ENCODE data around the gene TM9SF4.

Gene TM9SF4

DNA sequence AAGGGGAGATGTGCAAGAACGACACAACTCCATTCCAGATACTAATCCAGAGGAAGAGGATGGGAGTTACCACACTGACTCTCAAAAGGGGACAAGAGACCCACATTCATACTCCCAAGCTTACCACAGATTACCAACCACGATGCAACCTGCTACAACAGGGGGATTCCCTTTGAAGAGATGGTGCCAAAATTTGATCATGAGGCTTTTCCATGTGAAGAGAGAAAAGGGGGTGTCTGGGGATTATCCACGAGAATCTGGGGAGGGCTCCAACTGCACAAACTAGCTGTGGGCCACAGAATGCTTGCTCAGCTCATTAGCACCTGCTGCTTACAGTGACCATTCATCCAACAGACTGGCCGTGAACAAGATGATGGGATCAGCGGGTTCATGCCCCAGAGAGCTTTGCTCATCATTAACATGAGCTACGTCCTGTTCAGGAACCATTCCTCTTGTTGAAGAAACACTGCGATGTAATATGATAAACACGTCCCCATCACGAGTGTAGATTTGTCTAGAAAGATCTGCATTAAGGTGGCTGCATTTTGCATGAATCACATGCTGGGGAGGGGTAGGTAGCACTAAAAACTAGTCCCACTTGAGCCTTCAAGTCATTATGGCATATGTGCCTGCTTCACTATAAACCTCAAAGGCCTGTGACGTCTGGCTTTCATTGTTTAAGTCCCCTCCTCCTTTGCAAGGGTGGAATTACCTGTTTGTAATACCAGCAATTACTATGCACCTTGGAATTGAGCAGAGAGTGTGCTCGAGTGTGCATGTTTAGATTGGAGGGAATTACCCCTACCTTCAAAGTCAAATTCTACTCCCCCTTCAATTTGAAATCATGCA is 94.1 kb downstream of the TM9SF4 start:
- no peak overlapping the region for H3K27ac ChIP-seq (ENCODE audit: low read depth, low read length)
- no peak overlapping the region for H3K9ac ChIP-seq (ENCODE audit: low read length)
- H3K4me3 ChIP-seq (ENCODE audit: low read length): no peak overlapping the region
- peaks cover 16% of the 10 kb centered on the region for H3K4me1 ChIP-seq (ENCODE audit: control insufficient read depth, insufficient read depth, low read length)
- no peaks in the 10 kb centered on the region for H3K27me3 ChIP-seq (ENCODE audit: control insufficient read depth, insufficient read depth, low read length)
- H3K36me3 ChIP-seq (ENCODE audit: control insufficient read depth, insufficient read depth, low read length): peaks cover 18% of the 10 kb centered on the region

GRCh38 chr20:32204205-32205109 is 94.9 kb downstream of the TM9SF4 start:
- no peak overlapping the region for H3K27ac ChIP-seq (ENCODE audit: low read depth, low read length)
- no peaks in the 10 kb centered on the region for H3K27me3 ChIP-seq (ENCODE audit: control insufficient read depth, insufficient read depth, low read length)
- H3K4me1 ChIP-seq (ENCODE audit: control insufficient read depth, insufficient read depth, low read length): peaks cover 20% of the 10 kb centered on the region
- no peak overlapping the region for H3K9ac ChIP-seq (ENCODE audit: low read length)
- H3K4me3 ChIP-seq (ENCODE audit: low read length): no peak overlapping the region
- H3K36me3 ChIP-seq (ENCODE audit: control insufficient read depth, insufficient read depth, low read length): peaks cover 13% of the 10 kb centered on the region

DNA sequence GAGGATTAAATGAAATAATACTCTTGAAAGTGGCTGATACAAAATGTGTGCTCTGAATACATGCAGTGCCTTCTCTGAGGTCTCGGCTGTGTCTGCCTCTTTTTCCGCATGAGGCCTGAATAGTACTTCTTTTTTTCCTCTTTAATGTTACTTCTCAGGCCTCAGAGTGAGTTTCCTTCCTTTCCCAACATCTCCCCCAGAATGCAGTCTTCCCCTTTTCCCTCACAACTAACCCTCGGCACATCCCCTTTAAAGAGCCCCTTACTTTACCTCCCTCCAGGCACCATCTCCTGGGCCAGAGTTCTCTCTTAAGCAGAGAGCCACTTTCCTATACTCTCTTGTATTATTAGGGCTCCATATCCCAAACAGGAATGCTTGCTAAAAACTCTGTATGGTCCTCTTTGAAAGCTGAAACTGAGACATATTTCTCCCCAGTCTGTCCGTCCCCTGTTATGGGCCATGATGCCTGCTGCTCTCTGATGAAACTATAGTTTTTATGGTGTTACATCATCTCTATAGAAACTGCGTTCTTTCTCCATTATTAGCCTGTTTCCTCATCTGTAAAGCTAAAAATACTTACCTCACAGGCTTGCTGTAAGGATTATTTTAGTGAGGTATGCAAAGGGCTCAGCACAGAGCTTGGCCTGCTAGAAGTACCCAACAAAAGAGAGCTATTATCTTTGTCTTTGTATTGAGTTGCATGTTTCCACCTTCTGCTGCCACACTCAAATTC is 95.8 kb downstream of the TM9SF4 start:
- H3K4me3 ChIP-seq (ENCODE audit: low read length): no peak overlapping the region
- no peaks in the 10 kb centered on the region for H3K27me3 ChIP-seq (ENCODE audit: control insufficient read depth, insufficient read depth, low read length)
- H3K4me1 ChIP-seq (ENCODE audit: control insufficient read depth, insufficient read depth, low read length): peaks cover 20% of the 10 kb centered on the region
- H3K9ac ChIP-seq (ENCODE audit: low read length): no peak overlapping the region
- H3K36me3 ChIP-seq (ENCODE audit: control insufficient read depth, insufficient read depth, low read length): peaks cover 8% of the 10 kb centered on the region
- H3K27ac ChIP-seq (ENCODE audit: low read depth, low read length): no peak overlapping the region

- Histone ChIP-seq H3K27ac (ENCODE audit: low read depth, low read length) (peak overlapping the region; percentile 21), H3K4me1 (ENCODE audit: control insufficient read depth, insufficient read depth, low read length) (peaks cover 20% of the 10 kb centered on the region), H3K9ac (ENCODE audit: low read length) (peak overlapping the region; percentile 97), H3K27me3 (ENCODE audit: control insufficient read depth, insufficient read depth, low read length) (no peaks in the 10 kb centered on the region), H3K36me3 (ENCODE audit: control insufficient read depth, insufficient read depth, low read length) (peaks cover 4% of the 10 kb centered on the region), H3K4me3 (ENCODE audit: low read length) (peak overlapping the region; percentile 94)
Observed at GRCh38 chr20:32205843-32206759, 96.6 kb downstream of the TM9SF4 start.

GRCh38 chr20:32206760-32207625 is 97.5 kb downstream of the TM9SF4 start:
- peak overlapping the region; percentile 97 for H3K9ac ChIP-seq (ENCODE audit: low read length)
- peaks cover 20% of the 10 kb centered on the region for H3K4me1 ChIP-seq (ENCODE audit: control insufficient read depth, insufficient read depth, low read length)
- no peaks in the 10 kb centered on the region for H3K27me3 ChIP-seq (ENCODE audit: control insufficient read depth, insufficient read depth, low read length)
- peak overlapping the region; percentile 94 for H3K4me3 ChIP-seq (ENCODE audit: low read length)
- H3K36me3 ChIP-seq (ENCODE audit: control insufficient read depth, insufficient read depth, low read length): peaks cover 4% of the 10 kb centered on the region
- peak overlapping the region; percentile 69 for H3K27ac ChIP-seq (ENCODE audit: low read depth, low read length)

DNA sequence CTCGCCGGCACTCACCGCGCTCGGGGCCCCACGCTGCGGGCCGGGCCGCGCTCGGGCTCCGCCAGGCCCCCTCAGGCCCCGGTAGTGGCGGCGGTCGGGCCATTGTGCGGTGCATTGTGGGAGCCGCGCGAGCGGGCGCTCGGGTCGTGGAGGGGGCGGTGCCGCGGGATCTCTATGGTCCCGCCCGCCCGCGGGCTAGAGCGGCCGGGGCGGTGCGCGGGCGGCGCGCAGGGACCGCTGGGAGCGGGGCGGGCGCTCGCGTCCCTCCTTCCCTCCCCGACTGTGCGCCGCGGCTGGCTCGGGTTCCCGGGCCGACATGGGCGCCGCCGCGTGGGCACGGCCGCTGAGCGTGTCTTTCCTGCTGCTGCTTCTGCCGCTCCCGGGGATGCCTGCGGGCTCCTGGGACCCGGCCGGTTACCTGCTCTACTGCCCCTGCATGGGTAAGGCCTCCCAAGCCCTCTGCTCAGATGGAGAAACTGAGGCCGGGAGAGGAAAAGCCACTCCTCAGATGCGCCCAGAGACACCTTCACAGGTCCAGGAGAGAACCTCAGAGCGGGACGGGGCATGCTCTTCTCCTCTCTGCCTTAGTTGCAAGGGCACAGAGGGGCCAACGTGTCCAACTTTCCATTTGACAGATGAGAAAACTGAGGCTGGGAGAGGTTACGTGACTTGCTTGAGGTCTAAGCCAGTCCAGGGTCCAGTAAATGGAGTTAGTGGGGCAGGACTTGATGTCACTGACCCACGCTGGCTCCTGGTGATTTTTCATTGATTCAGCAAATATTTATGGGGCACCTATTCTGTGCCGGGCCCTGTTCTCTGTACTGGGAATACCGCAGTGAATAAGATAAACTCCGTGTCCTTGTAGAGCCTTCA is 98.3 kb downstream of the TM9SF4 start, which contains the start of the genes PLAGL2 and POFUT1:
TSS of gene PLAGL2 (minus strand) at position 118 of the 873 bp plus-strand sequence. CDS start 5,565 bp downstream, outside the sequence.
TSS of gene POFUT1 (plus strand) at position 255 of the 873 bp plus-strand sequence. CDS start at position 317, 62 bp downstream.
- Histone ChIP-seq H3K4me1 (ENCODE audit: control insufficient read depth, insufficient read depth, low read length) (peaks cover 20% of the 10 kb centered on the region), H3K27me3 (ENCODE audit: control insufficient read depth, insufficient read depth, low read length) (no peaks in the 10 kb centered on the region), H3K27ac (ENCODE audit: low read depth, low read length) (peak within 1 kb of the TSS; percentile 69), H3K36me3 (ENCODE audit: control insufficient read depth, insufficient read depth, low read length) (peaks cover 4% of the 10 kb centered on the region), H3K4me3 (ENCODE audit: low read length) (peak within 1 kb of the TSS; percentile 94), H3K9ac (ENCODE audit: low read length) (peak within 1 kb of the TSS; percentile 97)

GRCh38 chr20:32208499-32209154 is 99.1 kb downstream of the TM9SF4 start:
- H3K4me3 ChIP-seq (ENCODE audit: low read length): peak overlapping the region; percentile 94
- peaks cover 18% of the 10 kb centered on the region for H3K4me1 ChIP-seq (ENCODE audit: control insufficient read depth, insufficient read depth, low read length)
- H3K9ac ChIP-seq (ENCODE audit: low read length): no peak overlapping the region
- no peaks in the 10 kb centered on the region for H3K27me3 ChIP-seq (ENCODE audit: control insufficient read depth, insufficient read depth, low read length)
- H3K27ac ChIP-seq (ENCODE audit: low read depth, low read length): no peak overlapping the region
- peaks cover 4% of the 10 kb centered on the region for H3K36me3 ChIP-seq (ENCODE audit: control insufficient read depth, insufficient read depth, low read length)

DNA sequence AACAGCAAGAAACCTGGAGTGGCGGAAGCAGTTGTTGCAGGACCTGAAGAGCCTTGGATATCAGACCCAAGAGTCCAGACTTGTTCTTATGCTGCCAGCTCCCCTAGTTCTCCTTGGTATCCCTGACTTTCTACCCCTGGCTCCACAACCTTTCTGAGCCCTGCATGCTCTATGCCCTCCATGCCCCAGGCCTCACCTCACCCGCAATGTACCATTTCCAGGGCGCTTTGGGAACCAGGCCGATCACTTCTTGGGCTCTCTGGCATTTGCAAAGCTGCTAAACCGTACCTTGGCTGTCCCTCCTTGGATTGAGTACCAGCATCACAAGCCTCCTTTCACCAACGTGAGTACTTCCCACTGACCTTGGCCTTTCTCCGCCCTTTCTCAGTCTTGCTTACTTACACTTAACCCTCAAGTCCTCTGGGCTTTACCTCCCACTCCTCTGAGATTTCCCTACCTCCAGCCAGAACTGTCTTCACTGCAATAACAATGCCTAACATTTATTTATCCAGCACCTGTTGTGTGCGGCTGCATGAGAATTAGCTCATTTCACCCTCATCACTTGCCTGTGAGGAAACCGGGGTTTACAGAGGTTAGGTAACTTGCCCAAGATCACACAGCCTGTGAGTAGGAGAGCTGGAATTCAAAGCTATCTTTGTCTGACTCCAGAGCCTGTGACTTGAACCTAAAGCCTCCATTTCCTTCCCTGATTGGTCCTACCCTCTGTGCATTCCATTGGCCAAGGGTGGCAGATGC is 100.5 kb downstream of the TM9SF4 start:
- H3K9ac ChIP-seq (ENCODE audit: low read length): no peak overlapping the region
- peaks cover 4% of the 10 kb centered on the region for H3K36me3 ChIP-seq (ENCODE audit: control insufficient read depth, insufficient read depth, low read length)
- peaks cover 16% of the 10 kb centered on the region for H3K4me1 ChIP-seq (ENCODE audit: control insufficient read depth, insufficient read depth, low read length)
- H3K27me3 ChIP-seq (ENCODE audit: control insufficient read depth, insufficient read depth, low read length): no peaks in the 10 kb centered on the region
- H3K4me3 ChIP-seq (ENCODE audit: low read length): peak overlapping the region; percentile 5
- H3K27ac ChIP-seq (ENCODE audit: low read depth, low read length): no peak overlapping the region

GRCh38 chr20:32213870-32214269 is 104.4 kb downstream of the TM9SF4 start:
- H3K27me3 ChIP-seq (ENCODE audit: control insufficient read depth, insufficient read depth, low read length): no peaks in the 10 kb centered on the region
- H3K9ac ChIP-seq (ENCODE audit: low read length): no peak overlapping the region
- H3K4me3 ChIP-seq (ENCODE audit: low read length): no peak overlapping the region
- no peak overlapping the region for H3K27ac ChIP-seq (ENCODE audit: low read depth, low read length)
- peaks cover 18% of the 10 kb centered on the region for H3K36me3 ChIP-seq (ENCODE audit: control insufficient read depth, insufficient read depth, low read length)
- H3K4me1 ChIP-seq (ENCODE audit: control insufficient read depth, insufficient read depth, low read length): peaks cover 1% of the 10 kb centered on the region
